Activated T-cell treated with anti-CD3 and anti-CD28 coated beads for 48 hours (primary cell): ENCODE results near the gene PRKN.
"Not testable (repeated sequence)": the region's sequence is repeated elsewhere in the genome, so short reads cannot be mapped to it uniquely, and the experiment has no call there.

Experiments
- DNase-seq: peaks from one replicate; pipeline ENCODE4 v3.0.0-alpha.2; 2020; ENCODE audit warnings: low read depth

The PRKN gene

DNA sequence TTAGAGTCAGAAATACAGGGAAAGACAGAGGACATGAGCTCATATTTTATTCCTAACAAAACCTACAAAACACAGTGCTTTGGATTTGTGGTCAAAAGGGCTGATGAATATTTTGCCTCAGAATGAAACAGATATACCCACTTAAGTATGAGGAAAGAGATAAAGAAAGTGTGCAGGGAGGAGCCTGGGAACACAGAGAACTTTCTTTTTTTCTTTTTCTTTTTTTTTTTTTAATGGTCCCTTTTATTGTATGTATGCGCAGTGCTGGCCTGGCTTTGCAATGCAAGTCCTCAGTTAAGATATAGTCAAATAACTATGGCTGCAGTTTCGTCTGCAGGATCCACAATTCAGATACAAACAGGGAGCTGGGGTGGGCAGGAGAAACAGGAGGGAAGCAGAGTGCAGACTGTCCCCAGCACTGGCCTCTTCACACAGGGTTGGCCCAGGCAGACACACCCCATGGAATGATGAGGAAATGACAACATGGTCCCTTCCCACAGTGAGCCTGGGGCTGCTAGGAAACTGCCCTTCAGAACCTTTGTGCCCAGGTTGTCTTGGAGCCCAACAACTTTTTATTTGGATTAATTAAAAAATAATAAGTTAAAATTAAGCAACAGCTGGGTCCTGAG, 823.9 kb downstream of the PRKN start:
- no peak for DNase-seq

DNA sequence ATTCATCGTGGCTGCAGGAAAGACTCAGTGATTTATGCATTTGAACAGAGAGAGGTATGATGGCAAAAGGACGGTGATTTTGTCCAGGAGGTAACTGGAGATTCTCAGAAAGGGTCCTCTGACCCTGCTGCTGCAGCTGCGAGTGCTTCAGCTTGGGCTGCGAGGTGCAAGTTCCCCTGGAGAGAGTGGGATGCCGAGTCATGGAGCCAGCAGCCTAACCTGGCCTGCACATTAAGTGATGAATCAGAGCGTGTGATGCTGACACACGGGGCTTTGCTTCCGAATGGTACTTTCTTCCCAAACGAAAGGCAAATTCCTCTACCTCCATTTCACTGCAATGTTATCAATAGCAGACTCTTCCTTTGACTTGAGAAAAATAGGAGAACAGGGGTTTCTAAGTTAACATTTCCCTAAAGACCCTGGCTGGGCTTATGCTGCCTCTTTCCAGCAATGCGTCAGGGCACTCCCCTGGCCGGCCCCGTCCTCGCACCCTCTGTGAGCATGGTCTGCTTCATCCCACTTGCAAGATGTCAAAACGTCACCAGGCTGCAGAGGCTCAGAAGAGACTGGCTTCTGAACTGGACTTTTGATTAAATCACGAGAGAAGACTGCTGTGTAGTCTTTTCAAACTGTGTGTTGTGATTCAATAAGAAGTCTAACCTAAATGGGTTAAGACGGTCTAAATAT, 825.7 kb downstream of the PRKN start:
- DNase-seq, result no peak

DNA sequence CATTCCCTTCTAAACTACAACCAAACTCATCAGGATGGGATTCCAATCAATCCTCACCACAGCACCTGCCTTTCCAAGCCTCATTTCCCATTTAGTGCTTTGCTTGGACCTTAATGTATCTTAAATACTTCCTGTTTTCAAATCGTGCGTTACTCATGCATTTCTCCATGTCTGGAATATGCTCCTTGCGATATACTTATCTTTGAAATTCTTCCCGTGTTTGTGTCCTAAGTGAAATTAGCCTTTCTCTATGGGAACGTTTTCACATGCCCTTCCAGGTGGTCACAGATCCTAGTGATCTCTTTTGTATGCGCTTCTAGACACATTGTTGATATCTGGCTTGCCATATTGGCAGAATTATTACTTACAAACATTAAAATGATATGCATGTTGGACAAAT, 833.1 kb downstream of the PRKN start:
- no peak for DNase-seq

DNA sequence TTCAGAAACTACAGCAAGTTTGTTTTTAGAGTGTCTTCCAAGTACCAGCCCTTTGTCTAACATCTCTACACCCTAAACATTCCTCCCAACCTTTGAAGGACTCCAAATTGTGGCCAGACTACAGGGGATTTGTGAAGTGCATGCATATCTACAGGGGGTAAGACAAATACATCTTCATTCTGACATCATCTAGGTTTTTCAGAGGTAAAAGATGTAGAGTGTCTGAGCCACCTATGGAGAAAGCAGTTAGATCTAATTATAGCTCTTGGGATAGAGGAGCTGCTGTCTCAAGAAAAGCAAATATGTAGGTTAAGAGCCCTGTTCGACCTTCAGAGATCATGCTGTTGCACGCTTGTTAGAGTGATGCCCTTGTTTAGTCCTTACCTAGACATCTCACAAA, 836.0 kb downstream of the PRKN start:
- DNase-seq, result no peak

DNA sequence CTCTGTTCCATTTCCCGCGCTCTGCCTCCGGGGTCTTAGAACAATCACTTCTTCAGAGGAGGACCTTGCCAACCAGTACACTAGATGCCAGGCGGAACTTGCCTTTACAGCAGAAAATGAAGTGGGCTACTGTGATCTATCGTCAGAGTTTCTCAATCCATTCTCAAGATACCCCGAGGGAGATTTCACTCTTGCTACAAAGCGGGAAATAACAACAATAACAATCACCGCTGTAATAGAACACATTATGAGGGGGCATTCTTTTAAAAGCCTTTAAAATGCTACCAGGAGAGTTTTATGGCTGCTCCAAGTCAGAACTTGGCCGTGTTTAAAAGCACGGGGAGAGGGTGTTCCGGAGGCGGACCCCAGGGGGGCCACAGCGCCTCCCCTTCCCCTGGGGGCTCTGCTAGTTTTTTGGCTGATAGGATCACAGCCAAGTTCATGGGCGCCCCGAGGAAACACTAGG, 836.7 kb downstream of the PRKN start:
- DNase-seq, result no peak

DNA sequence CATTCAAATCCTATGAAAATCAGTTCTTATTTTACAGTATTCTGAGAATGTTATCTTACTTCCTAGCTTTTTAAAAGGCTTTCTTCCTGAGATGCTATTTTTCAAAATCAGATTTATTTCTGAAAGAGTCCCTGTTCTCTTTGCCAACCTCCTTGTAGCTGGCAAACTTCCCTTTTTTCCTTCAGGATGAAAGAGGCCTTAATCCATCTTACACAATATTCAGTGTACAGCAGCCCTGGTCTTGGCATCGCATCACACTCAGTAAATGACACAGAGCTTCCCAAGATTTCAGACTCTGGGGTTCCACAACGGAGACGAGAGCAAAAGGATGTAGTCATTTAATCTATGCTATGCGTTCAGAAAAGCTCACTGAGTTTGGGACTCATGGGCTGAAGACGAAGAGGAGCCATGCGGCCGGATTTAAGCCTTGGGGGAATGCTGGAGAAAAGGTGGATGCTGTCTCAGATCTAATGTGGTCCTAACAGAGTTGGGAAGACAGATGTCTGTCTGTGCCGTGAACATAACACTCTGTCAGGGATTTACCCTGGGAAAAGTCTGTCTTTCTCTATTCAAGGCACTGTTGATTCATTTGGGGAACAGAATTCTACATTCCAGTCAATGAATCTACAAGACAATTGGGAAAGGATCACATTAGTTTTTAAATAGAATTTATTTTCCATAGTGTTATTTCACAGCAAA, 837.3 kb downstream of the PRKN start:
- no peak for DNase-seq

DNA sequence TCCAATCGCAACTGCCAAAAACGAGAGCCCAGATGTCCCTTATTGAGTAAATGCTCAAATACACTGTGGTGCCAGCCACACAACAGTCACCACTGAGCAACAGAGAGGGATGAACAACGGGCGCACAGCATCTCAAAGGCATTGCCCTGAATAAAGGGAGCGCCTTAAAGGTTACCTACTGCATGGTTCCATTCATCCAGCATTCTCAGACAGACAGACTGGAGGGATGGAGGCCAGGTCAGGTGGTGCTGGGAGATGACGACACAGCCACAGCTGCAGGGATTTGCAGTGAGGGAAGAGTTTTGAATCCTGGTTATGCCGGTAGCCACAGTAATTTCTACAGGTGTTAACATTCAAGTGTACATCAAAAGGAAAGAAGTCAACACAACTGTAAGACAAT, 838.2 kb downstream of the PRKN start:
- DNase-seq, result no peak

DNA sequence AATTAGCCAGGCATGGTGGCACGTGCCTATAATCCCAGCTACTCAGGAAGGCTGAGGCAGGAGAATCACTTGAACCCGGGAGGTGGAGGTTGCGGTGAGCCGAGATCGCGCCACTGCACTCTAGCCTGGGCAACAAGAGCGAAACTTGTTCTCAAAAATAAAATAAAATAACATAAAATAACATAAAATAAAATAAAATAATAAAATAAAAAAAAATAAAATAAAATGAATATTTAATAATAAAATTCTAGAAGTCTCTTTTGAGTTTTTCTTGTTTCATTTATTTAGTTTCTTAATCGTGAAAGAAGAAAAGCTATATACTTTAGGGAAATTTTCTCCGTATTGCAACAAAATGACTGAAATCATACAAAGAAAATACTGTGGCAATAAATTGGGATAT, 841.0 kb downstream of the PRKN start:
- not testable (repeated sequence) for DNase-seq

DNA sequence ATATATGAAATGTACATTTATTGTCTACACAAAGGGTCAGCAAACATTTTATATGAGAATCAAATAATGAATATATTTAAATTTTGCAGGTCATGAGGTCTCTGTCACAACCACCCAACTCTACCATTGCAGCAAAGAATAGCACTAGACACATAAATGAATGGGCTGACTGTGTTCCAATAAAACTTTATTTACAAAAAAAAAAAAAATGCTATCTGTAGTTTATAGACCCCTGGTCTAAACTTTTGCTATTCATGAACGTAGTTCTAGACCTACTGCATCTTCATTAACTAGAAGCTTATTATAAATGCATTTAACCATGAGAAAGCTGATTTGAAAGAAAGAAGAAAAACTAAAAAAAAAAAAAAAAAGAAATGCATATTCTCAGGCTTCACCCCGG, 842.8 kb downstream of the PRKN start:
- DNase-seq, result no peak

DNA sequence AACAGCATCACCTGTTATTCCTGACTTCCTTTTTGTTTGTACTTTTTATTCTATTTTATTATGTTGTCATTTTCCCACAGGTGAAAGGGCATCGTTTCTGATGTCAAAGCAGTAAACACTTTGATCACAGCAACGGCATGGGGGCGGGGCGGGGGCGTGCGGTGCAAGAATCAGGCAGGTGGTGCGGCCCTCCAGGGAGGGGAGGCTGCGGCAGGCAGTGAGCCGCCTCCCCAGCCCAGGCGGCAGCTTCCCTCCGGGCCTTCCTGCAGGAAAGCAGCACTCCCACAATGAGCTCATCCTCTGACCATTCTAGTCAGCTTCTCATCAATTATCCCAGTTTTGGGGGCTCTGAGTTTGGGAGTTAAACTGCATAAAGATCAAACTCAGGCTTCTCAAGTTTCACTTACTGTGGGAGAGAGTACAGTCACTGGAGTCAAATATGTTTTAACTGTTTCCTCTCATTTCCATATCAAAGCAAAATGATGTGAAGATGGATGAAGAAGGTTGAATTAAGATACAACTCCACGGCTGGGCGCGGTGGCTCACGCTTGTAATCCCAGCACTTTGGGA, 845.3 kb downstream of the PRKN start:
- DNase-seq, result no peak

DNA sequence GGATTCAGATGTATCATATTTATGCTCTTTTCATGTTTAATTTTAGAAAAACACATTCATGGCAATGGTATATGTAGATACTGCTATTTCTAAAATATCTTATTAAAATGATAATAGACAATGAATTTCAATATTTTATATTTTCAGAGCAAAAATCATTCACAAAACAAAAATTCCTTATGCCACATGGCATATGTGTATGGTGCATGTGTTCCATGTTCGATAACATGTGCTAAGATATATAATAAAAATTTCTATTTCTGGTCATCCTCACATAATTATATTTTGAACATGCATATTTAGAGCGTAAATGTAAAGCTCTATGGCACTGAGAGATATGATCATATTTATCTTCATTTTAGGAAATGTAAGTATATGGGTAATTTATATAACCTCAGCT, 847.5 kb downstream of the PRKN start:
- DNase-seq, result no peak

DNA sequence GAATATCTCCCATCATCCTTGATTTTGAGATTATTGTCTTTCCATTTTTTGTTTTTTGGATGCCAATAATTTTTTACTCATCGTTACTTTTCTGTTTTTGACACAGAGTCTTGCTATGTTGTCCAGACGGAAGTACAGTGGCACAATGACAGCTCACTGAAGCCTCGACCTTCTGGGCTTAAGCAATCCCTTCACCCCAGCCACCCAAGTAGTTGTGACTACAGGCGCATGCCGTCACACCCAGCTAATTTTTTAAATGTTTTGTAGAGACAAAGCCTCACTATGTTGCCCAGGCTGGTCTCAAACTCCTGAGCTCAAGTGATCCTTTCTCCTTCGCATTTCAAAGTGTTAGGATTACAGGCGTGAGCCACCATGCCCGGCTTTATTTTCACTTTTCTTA, 851.3 kb downstream of the PRKN start:
- no peak for DNase-seq

DNA sequence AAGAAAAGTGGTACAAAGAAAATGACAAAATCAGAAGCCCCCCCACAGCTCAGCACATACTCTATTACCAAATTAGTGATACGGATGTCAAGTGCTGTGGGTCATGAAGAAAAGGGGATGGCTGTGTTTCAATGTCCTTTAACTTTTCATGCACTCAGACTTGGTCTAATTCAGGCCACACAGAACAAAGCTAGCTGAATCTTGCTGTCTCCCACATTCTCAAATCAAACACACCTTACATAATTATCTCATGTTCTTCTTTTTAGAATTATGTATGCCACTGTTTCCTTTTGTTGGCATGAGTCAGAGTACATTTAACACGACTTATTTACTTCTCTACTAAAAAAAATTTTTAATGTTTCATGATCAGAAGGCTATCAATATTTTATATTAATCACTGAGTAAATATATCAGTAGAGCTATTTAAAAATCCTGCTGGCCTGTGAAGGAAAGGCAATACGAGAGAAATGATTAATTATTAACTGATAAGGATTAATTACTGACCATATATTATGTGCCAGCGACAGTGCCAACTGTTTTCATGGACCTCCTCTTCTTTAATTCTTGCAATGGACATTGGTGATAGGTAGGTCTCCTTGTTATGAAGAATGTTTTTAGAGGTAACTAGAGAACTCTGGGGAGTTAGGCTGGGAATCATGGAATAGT, 857.2 kb downstream of the PRKN start:
- no peak for DNase-seq

DNA sequence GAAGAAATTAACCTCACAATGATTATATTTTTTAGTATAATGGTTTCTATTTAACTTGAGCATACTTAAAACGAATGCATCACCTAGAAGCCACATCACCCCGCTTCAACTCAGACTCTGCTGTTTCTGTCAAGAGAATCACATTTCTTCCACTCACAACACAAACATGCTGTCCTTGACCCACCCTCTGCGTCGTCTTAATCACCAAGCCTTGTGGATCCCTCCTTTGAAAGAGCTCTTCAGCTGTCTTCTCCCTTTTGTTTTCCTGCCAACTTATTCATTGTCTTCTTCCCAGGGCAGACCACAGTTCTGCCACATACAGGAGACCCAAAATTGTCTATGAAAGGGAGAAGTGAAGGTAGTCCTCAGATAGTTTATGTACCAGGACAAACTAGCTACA, 858.1 kb downstream of the PRKN start:
- no peak for DNase-seq

DNA sequence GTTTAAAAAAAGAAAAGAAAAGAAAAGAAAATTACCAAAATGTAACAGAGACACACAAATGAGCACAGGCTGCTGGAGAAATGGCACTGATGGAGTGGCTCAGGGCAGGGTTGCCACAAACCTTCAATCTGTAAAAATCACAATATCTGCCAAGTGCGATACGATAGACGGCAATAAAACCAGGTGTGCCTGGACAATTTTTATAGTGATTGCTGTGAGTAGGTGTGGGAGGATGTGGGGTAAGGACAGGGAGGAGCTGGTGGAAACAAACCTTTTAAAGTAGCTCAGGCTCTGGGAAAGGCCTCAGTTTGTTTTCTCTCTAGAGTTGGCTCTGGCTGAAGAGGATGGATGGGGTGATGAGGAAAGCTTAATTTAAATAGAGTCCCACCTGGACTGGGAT, 861.0 kb downstream of the PRKN start:
- no peak for DNase-seq

DNA sequence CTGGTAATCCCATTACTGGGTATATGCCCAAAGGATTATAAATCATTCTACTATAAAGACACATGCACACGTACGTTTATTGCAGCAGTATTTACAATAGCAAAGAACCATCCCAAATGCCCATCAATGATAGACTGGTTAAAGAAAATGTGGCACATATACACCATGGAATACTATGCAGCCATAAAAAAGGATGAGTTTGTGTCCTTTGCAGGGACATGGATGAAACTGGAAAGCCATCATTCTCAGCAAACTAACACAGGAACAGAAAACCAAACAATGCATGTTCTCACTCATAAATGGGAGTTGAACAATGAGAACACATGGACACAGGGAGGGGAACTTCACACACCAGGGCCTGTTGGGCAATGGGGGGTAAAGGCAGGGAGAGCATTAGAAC, 866.5 kb downstream of the PRKN start:
- not testable (repeated sequence) for DNase-seq

DNA sequence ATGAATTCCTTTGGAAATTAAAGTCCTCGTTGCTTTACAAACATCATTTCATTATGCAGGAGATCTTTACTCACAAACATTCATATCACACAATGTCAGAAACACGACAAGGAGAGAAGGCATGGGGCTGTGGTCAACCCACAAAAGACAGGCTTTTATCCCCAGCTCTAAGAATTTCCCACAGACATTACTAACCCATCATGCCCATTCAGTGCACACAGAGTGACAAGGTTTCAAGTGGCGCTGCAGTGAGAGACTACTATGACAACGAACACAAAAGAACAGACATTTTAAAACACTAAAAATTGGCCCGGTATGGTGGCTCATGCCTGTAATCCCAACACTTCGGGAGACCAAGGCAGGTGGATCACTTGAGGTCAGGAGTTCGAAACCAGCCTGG, 873.9 kb downstream of the PRKN start:
- DNase-seq, result no peak

DNA sequence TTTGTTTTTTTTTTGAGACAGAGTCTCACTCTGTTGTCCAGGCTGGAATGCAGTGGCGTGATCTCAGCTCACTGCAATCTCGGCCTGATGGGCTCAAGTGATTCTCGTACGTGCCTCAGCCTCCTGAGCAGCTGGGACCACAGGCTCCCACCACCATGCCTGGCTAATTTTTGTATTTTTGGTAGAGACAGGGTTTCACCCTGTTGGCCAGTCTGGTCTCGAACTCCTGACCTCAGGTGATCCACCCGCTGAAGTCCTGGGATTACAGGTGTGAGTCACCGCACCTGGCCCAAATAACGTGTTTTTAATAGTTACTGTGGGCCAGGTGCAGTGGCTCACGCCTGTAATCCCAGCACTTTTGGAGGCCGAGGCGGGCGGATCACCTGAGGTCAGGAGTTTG, 876.1 kb downstream of the PRKN start:
- DNase-seq, result not testable (repeated sequence)

DNA sequence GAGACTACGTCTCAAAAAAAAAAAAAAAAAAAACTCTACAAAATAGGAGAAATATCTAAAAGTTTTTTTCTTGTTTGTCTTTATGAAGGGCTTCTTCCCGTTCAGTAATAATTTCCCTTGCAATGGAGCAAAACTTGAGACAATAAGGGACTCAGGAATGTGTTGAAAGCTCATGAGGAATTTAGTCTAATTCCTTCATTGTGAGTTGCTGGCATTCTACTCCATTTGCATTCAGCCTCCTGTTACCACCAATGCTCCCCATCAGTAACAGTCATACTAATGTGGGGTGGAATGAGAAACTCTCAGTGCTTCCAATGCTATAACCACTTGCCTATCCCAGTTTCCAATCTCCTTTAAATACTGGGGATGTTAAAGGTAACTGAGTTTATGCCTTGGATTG, 877.0 kb downstream of the PRKN start:
- DNase-seq, result no peak

DNA sequence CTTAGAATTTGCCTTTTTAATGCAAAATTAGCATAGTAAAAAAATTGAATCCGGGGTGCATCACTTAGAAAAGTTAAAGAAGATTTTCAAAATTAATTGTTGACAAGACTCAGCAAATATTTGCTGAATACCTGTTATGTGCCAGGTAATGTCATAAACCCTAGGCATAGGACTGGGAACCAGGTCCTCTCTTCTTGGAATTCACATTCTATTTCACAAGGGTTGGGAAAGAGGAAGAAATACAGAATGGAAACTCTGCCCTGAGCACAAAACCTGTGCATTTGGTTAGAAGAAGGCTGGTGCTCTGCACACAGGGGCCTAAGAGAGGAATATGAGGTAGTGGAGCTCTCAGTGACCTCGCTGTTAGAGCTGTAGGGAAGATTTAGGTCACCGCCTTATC, 879.9 kb downstream of the PRKN start:
- DNase-seq, result no peak

DNA sequence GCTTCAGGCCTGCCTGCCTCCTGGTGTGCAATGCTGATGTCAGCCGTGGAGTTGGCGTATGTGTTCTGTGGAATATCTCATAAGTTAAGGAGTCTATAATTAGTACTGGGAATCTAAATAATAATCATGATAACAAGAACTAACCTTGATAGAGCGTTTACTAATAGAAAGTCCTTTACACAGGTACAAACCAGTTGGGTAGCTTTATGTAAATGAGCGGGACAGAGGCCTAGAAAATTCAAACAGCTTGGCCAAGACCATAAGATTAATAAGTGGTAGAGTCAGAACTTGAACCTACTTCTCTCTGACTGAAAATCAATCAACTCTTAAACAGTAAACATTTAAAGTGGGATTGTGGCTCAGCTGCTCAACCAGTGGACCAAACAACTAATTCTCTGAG, 882.8 kb downstream of the PRKN start:
- DNase-seq, result no peak

DNA sequence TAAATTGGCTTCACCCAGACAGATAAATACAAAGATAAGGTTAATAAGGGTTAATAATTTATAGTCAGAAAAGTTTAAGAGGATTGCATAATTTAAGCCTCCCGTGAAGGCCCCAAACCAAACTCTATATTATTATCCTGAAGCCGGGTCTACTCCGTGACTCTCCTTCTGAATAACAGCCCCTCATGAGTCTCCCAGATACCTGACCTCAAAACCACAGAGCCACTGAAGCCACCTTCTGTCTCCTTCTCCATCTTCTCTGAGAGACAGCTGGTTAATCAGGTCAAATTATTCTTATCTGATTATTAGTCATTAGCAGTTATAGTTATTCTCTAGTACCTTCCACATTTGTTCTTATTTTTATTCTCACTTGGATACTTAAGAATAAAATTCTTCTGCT, 884.5 kb downstream of the PRKN start:
- DNase-seq, result no peak

DNA sequence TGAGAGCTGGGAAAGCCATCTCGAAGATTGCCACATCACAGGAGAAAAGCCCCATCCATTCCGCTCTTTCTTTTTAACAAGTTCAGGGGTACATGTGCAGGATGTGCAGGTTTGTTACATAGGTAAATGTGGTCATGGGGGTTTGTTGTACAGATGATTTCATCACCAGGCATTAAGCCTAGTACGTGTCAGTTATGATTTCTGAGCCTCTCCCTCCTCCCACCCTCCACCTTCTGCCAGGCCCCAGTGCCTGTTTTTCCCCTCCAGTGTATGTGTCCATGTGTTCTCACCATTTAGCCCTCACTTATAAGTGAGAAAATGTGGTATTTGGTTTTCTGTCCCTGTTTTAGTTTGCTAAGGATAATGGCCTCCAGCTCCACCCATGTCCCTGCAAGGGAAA, 887.2 kb downstream of the PRKN start:
- DNase-seq, result no peak
